Body of pancreas (tissue), 4 donors: ENCODE results near the gene CCBE1.

Source experiments
- CTCF ChIP-seq, 7 experiments: fragments of 450-650 bp in 4 of 7; fragments of 200-600 bp in 3 of 7; sonication (generic) in 3 of 7; IDR thresholded peaks; one replicate each; pipeline ENCODE4 v1.5.1; 2016 to 2019; ENCODE audit warnings: antibody characterized with exemption in 7 of 7
- POLR2A ChIP-seq, 3 donors: fragments of 450-650 bp; IDR thresholded peaks; one replicate each; pipeline ENCODE4 v1.6.1; 2016; ENCODE audit warnings: antibody characterized with exemption in 3 of 3, mild to moderate bottlenecking in 2 of 3

DNA sequence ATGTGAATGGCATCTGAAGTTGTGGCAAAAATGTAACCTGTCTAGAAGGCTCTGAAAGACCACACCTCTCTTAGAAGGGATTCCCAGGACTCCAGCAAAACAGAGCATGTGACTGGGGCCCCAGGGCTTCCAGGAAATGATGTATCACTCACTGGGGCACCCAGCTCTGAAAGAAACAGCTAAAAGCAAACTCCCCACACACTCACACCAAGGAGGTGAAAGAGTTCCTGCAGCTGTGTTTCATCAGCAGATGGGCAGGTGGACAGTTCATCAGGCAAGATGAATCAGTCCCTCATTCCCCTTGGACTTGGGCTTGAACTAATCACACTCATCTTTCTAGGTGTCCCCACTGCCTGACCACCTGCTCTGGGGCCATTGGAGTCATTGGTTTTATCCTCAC is 76.2 kb downstream of the CCBE1 start:
- TF ChIP-seq CTCF (IDR thresholded peaks at IDR 0.05): no peak
- no peak for TF ChIP-seq POLR2A (IDR thresholded peaks at IDR 0.05)
